Endothelial cell of umbilical vein (primary cell): Measurements from ENCODE around the gene GPR68. TPM values are rescaled to one million over a fixed set of nuclear protein-coding genes. Genes with fewer than 3 reads are reported as not detected.

ENCODE experiments used
- BruUV-seq: library from RNA; stranded (reverse); fragments of 400-500 nt; replicated peaks from 2 replicates; lab custom pipeline; 2021; lab: Mats Ljungman, UMichigan
- CTCF ChIA-PET: fragments of 300-600, 350-600 bp; sonication (Branson Sonifier 250); formaldehyde crosslinking; loops from one replicate; lab custom pipeline; 2021; ENCODE audit warnings: antibody characterized with exemption, inconsistent platforms; lab: Charles Lee
- POLR2A ChIA-PET: fragments of 300-600, 350-600 bp; sonication (Branson Sonifier 250); formaldehyde crosslinking; loops from one replicate; lab custom pipeline; 2021; ENCODE audit warnings: antibody characterized with exemption, inconsistent platforms; lab: Charles Lee
- DNase-seq: peaks from one replicate; pipeline ENCODE4 v3.0.0-alpha.2; 2011; ENCODE audit warnings: low read depth, low spot score
- FAIRE-seq: peaks from 2 replicates; lab custom pipeline; 2011; peaks lifted over from hg19 to GRCh38; lab: Jason Lieb, UNC
- H2AFZ ChIP-seq: 2 replicates; pipeline ENCODE4 v1.6.0; 2012; ENCODE audit warnings: low read depth, low read length, control low read depth, inconsistent platforms
- H3K27ac ChIP-seq: 2 replicates; pipeline ENCODE4 v1.5.1; 2011; ENCODE audit warnings: low read depth, mild to moderate bottlenecking, control low read depth, low read length, moderate library complexity; ENCODE audit not compliant: insufficient read depth
- H3K27me3 ChIP-seq, 2 experiments: 2 replicates each; pipeline versions ENCODE4 v1.6.0 to v1.6.1; 2011; ENCODE audit warnings: low read length in 2 of 2, mixed read lengths in 1 of 2; ENCODE audit not compliant: control insufficient read depth in 2 of 2, insufficient read depth in 2 of 2
- H3K36me3 ChIP-seq, 2 experiments: 2 replicates in 1 of 2; 3 replicates in 1 of 2; pipeline ENCODE4 v1.5.1; 2011; ENCODE audit warnings: low read length in 2 of 2, mild to moderate bottlenecking in 1 of 2, moderate library complexity in 1 of 2; ENCODE audit not compliant: control insufficient read depth in 2 of 2, insufficient read depth in 2 of 2; ENCODE audit errors: extremely low read depth in 1 of 2
- H3K4me1 ChIP-seq: 3 replicates; pipeline ENCODE4 v1.5.1; 2011; ENCODE audit warnings: mild to moderate bottlenecking, low read length; ENCODE audit not compliant: control insufficient read depth, insufficient read depth; ENCODE audit errors: extremely low read depth
- H3K4me2 ChIP-seq: 2 replicates; pipeline ENCODE4 v1.6.1; 2011; ENCODE audit warnings: low read length, control low read depth, mixed read lengths; ENCODE audit not compliant: insufficient read depth
- H3K4me3 ChIP-seq, 3 experiments: fragments of 200-600 bp in 1 of 3; sonication (generic), shearing (Covaris generic) in 1 of 3; replicated peaks in 1 of 3; 2 replicates each; pipeline ENCODE4 v1.5.1; 2011 to 2016; ENCODE audit warnings: control low read depth in 3 of 3, low read length in 3 of 3, mild to moderate bottlenecking in 2 of 3, inconsistent platforms in 1 of 3, low read depth in 1 of 3, moderate library complexity in 1 of 3; ENCODE audit not compliant: insufficient read depth in 1 of 3
- H3K79me2 ChIP-seq: 2 replicates; pipeline ENCODE4 v1.6.0; 2012; ENCODE audit warnings: low read length, inconsistent platforms; ENCODE audit not compliant: control insufficient read depth, insufficient read depth
- H3K9ac ChIP-seq: replicated peaks from 2 replicates; pipeline ENCODE3; 2011; ENCODE audit warnings: low read length, control low read depth; ENCODE audit not compliant: insufficient read depth; ENCODE audit errors: extremely low read depth
- H3K9me1 ChIP-seq: replicated peaks from 3 replicates; pipeline ENCODE4 v1.6.0; 2011; ENCODE audit warnings: mild to moderate bottlenecking, low read length; ENCODE audit not compliant: control insufficient read depth, insufficient read depth; ENCODE audit errors: extremely low read depth
- H3K9me3 ChIP-seq: replicated peaks from 2 replicates; pipeline ENCODE4 v1.5.1; 2012; ENCODE audit warnings: low read length, inconsistent platforms; ENCODE audit not compliant: control insufficient read depth, insufficient read depth
- H4K20me1 ChIP-seq: replicated peaks from 2 replicates; pipeline ENCODE3; 2011; ENCODE audit warnings: mild to moderate bottlenecking, low read length; ENCODE audit not compliant: control insufficient read depth, insufficient read depth; ENCODE audit errors: extremely low read depth
- CTCF ChIP-seq, 2 donors: IDR thresholded peaks; 1 replicate in 1 of 2; 2 replicates in 1 of 2; pipeline ENCODE4 v1.5.1; 2011; ENCODE audit warnings: low read length in 2 of 2, mild to moderate bottlenecking in 2 of 2, moderate library complexity in 2 of 2, control low read depth in 1 of 2, inconsistent platforms in 1 of 2, low read depth in 1 of 2; ENCODE audit not compliant: insufficient read depth in 1 of 2; ENCODE audit errors: extremely low read depth in 1 of 2
- EZH2 ChIP-seq: IDR thresholded peaks from 2 replicates; pipeline ENCODE4 v1.6.1; 2012; ENCODE audit warnings: borderline replicate concordance, low read depth, mild to moderate bottlenecking, moderate library complexity, low read length, inconsistent platforms; ENCODE audit not compliant: severe bottlenecking
- FOS ChIP-seq: IDR thresholded peaks from 2 replicates; pipeline ENCODE4 v1.6.1; 2011; ENCODE audit warnings: mild to moderate bottlenecking, low read length, moderate library complexity, borderline replicate concordance; ENCODE audit not compliant: insufficient read depth
- GATA2 ChIP-seq: IDR thresholded peaks from 2 replicates; pipeline ENCODE4 v1.7.0; 2011; ENCODE audit warnings: low read depth, mild to moderate bottlenecking, moderate library complexity, mixed read lengths, low read length; ENCODE audit not compliant: insufficient read length, insufficient read depth
- JUN ChIP-seq: IDR thresholded peaks from 2 replicates; pipeline ENCODE4 v1.6.1; 2011; ENCODE audit warnings: borderline replicate concordance, low read depth; ENCODE audit not compliant: insufficient read length, insufficient read depth
- MAX ChIP-seq: IDR thresholded peaks from 2 replicates; pipeline ENCODE4 v1.6.1; 2011; ENCODE audit not compliant: insufficient read depth, insufficient read length
- MYC ChIP-seq: IDR thresholded peaks from one replicate; pipeline ENCODE4 v1.6.1; 2011; ENCODE audit warnings: mild to moderate bottlenecking, low read depth, low read length
- POLR2A ChIP-seq: IDR thresholded peaks from 2 replicates; pipeline ENCODE4 v1.6.1; 2012; ENCODE audit warnings: low read depth, mild to moderate bottlenecking, control low read depth, low read length
- POLR2AphosphoS5 ChIP-seq: IDR thresholded peaks from 2 replicates; pipeline ENCODE4 v1.6.1; 2012; ENCODE audit warnings: low read depth, mild to moderate bottlenecking, control low read depth, low read length, moderate library complexity; ENCODE audit not compliant: insufficient read depth
- dilution Hi-C: fragments of 300-500 bp; cut with MboI; formaldehyde crosslinking; loops from one replicate; pipeline ENCODE4 v1.15.0; 2019; ENCODE audit warnings: low sequenced_read_pairs; ENCODE audit not compliant: extremely low pct_ligation_motif_present
- intact Hi-C: fragments of 100-400 bp; cut with micrococcal nuclease; formaldehyde crosslinking; loops from one replicate; pipeline ENCODE4 v1.10.0; 2022
- polyA plus RNA-seq, 4 experiments: library from polyadenylated mRNA; depleted of rRNA in 3 of 4; stranded (reverse) in 3 of 4; unstranded in 1 of 4; fragments of >200 nt; gene quantifications; 2 replicates each; pipeline versions ENCODE4 v1.2.1 to v1.2.3, GENCODE V29; 2011 to 2012; ENCODE audit warnings: missing spikeins in 1 of 4
- total RNA-seq: library from RNA; stranded (reverse); gene quantifications from 2 replicates; pipeline ENCODE4 v1.2.3, GENCODE V29; 2021

GPR68 gene
- total and polyA plus RNA-seq, 2 donors (not counting 3 experiments of a cell fraction or from before 2014, with no cell fraction given), result 0.24 to 0.36 TPM

- Histone ChIP-seq H4K20me1 (no peaks in the 10 kb centered on the region), H2AFZ (no peak overlapping the region), H3K9ac (no peak overlapping the region), H3K4me2 (no peak overlapping the region), H3K27me3 (no peaks in the 10 kb centered on the region), H3K9me3 (no peaks in the 10 kb centered on the region), H3K9me1 (no peaks in the 10 kb centered on the region), H3K79me2 (no peaks in the 10 kb centered on the region), H3K36me3 (peaks cover 6 to 12% of the 10 kb centered on the region in 2 experiments), H3K27ac (no peak overlapping the region), H3K4me1 (peaks cover 12% of the 10 kb centered on the region), H3K4me3 (no peak overlapping the region)
- POLR2A ChIA-PET, result no interaction called here
- BruUV-seq, result no TSS peak
- FAIRE-seq, result no peak
- dilution Hi-C loops (no loop called here), intact Hi-C loops (no loop called here)
- TF ChIP-seq FOS (no peak), CTCF (IDR thresholded peaks at IDR 0.05; ENCODE audit: extremely low read depth in 1 of 2, insufficient read depth in 1 of 2, low read depth in 1 of 2, low read length in 2 of 2) (no peak), POLR2A (no peak), POLR2AphosphoS5 (no peak), JUN (no peak), EZH2 (no peak), MAX (no peak), GATA2 (no peak), MYC (no peak)
- DNase-seq, result no peak
- CTCF ChIA-PET, result interaction anchor here (1.5 kb wide), 1 partner anchor 27 kb away, joined by 6 read pairs; no protein-coding TSS in a partner anchor
Measured at GRCh38 chr14:91204657-91205056, 39.8 kb downstream of the GPR68 start.
